Measurements from ENCODE around the gene TSEN15. TPM values are rescaled to one million over a fixed set of nuclear protein-coding genes. Genes with fewer than 3 reads are reported as not detected.

Gene TSEN15
- total and polyA plus RNA-seq, 2 experiments from 2014 or later: 55.8 TPM

DNA sequence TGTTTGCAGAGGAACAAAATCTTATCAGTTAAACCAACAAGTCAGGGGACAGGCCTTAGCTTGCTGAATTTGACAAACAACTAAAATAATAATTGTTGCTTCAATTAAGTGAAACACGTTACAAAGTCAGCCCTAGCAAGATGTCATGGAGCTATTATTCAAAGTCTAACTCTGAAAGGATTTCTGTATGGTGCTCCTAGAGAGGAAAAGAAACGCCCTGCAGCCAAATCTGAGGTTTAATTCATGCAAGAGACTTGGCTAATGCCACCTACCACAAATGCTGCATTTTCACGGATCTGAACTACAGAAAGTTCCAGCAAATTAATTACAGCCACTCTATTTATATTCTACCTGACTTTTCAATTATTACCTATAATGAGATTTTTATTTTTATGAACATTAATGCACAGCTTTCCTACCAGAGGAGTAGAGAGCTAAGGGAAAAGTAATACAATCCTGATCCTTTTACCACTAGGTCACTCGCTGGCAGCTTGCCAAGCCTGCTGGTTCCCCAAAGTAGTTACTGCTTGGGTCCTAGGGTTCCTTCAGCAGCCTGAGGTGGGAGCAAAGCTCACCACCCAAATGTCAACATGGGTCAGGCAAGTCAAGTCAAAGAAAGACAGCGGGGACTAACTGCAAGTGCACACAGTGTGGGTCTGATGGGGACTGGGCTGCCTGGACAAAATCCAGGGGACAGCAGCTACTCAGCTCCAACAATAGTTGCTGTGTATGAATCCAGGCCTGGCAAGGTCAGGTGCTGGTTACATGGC, 22.5 kb upstream of the TSEN15 start:
- H3K36me3 Mint-ChIP-seq (ENCODE audit: low read depth): no peaks in the 10 kb centered on the region
- Histone ChIP-seq H3K79me2 (replicated peaks; ENCODE audit: insufficient read depth) (no peaks in the 10 kb centered on the region), H3K27ac (ENCODE audit: low read depth) (no peak overlapping the region), H3K4me3 (no peak overlapping the region), H4K20me1 (replicated peaks; ENCODE audit: insufficient read depth) (no peaks in the 10 kb centered on the region), H2AFZ (no peak overlapping the region), H3K27me3 (ENCODE audit: insufficient read depth) (peaks cover 28% of the 10 kb centered on the region), H3K4me2 (no peak overlapping the region), H3F3A (replicated peaks; ENCODE audit: low read depth) (no peaks in the 10 kb centered on the region), H3K4me1 (ENCODE audit: insufficient read depth) (peaks cover 23% of the 10 kb centered on the region), H3K36me3 (ENCODE audit: insufficient read depth) (no peaks in the 10 kb centered on the region), H3K9me2 (ENCODE audit: insufficient read depth) (no peaks in the 10 kb centered on the region)
- no peak for DNase-seq (ENCODE audit: low spot score)
- no peak for ATAC-seq
- H3K27ac Mint-ChIP-seq: no peak overlapping the region
- H3K27me3 Mint-ChIP-seq (ENCODE audit: insufficient read depth, low read depth, poor library complexity): no peaks in the 10 kb centered on the region
- H3K9me3 Mint-ChIP-seq: no peaks in the 10 kb centered on the region
- no peak overlapping the region for H3K4me3 Mint-ChIP-seq
- H3K4me1 Mint-ChIP-seq: peaks cover 20% of the 10 kb centered on the region
- TF ChIP-seq ZNF331 (CRISPR knock-in tag; IDR thresholded peaks at IDR 0.05; ENCODE audit: low read depth) (no peak), NANOG (IDR thresholded peaks at IDR 0.05; ENCODE audit: borderline replicate concordance) (no peak), EZH2phosphoT487 (IDR thresholded peaks at IDR 0.05; ENCODE audit: unreplicated experiment) (no peak), EZH2 (IDR thresholded peaks at IDR 0.05; ENCODE audit: low read depth, unreplicated experiment) (no peak), CREB1 (CRISPR knock-in tag; IDR thresholded peaks at IDR 0.05; ENCODE audit: low read depth) (no peak), ZNF114 (CRISPR knock-in tag; IDR thresholded peaks at IDR 0.05) (no peak), STAT1 (IDR thresholded peaks at IDR 0.05; ENCODE audit: unreplicated experiment) (no peak), JUNB (IDR thresholded peaks at IDR 0.05; ENCODE audit: unreplicated experiment) (no peak)
- TF ChIP-seq, protein P1, sequence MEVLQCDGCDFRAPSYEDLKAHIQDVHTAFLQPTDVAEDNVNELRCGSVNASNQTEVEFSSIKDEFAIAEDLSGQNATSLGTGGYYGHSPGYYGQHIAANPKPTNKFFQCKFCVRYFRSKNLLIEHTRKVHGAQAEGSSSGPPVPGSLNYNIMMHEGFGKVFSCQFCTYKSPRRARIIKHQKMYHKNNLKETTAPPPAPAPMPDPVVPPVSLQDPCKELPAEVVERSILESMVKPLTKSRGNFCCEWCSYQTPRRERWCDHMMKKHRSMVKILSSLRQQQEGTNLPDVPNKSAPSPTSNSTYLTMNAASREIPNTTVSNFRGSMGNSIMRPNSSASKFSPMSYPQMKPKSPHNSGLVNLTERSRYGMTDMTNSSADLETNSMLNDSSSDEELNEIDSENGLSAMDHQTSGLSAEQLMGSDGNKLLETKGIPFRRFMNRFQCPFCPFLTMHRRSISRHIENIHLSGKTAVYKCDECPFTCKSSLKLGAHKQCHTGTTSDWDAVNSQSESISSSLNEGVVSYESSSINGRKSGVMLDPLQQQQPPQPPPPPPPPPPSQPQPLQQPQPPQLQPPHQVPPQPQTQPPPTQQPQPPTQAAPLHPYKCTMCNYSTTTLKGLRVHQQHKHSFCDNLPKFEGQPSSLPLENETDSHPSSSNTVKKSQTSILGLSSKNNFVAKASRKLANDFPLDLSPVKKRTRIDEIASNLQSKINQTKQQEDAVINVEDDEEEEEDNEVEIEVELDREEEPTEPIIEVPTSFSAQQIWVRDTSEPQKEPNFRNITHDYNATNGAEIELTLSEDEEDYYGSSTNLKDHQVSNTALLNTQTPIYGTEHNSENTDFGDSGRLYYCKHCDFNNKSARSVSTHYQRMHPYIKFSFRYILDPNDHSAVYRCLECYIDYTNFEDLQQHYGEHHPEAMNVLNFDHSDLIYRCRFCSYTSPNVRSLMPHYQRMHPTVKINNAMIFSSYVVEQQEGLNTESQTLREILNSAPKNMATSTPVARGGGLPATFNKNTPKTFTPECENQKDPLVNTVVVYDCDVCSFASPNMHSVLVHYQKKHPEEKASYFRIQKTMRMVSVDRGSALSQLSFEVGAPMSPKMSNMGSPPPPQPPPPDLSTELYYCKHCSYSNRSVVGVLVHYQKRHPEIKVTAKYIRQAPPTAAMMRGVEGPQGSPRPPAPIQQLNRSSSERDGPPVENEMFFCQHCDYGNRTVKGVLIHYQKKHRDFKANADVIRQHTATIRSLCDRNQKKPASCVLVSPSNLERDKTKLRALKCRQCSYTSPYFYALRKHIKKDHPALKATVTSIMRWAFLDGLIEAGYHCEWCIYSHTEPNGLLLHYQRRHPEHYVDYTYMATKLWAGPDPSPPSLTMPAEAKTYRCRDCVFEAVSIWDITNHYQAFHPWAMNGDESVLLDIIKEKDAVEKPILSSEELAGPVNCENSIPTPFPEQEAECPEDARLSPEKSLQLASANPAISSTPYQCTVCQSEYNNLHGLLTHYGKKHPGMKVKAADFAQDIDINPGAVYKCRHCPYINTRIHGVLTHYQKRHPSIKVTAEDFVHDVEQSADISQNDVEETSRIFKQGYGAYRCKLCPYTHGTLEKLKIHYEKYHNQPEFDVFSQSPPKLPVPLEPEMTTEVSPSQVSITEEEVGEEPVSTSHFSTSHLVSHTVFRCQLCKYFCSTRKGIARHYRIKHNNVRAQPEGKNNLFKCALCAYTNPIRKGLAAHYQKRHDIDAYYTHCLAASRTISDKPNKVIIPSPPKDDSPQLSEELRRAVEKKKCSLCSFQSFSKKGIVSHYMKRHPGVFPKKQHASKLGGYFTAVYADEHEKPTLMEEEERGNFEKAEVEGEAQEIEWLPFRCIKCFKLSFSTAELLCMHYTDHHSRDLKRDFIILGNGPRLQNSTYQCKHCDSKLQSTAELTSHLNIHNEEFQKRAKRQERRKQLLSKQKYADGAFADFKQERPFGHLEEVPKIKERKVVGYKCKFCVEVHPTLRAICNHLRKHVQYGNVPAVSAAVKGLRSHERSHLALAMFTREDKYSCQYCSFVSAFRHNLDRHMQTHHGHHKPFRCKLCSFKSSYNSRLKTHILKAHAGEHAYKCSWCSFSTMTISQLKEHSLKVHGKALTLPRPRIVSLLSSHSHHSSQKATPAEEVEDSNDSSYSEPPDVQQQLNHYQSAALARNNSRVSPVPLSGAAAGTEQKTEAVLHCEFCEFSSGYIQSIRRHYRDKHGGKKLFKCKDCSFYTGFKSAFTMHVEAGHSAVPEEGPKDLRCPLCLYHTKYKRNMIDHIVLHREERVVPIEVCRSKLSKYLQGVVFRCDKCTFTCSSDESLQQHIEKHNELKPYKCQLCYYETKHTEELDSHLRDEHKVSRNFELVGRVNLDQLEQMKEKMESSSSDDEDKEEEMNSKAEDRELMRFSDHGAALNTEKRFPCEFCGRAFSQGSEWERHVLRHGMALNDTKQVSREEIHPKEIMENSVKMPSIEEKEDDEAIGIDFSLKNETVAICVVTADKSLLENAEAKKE (CRISPR knock-in tag; IDR thresholded peaks at IDR 0.05): no peak
- TF ChIP-seq, protein P2, sequence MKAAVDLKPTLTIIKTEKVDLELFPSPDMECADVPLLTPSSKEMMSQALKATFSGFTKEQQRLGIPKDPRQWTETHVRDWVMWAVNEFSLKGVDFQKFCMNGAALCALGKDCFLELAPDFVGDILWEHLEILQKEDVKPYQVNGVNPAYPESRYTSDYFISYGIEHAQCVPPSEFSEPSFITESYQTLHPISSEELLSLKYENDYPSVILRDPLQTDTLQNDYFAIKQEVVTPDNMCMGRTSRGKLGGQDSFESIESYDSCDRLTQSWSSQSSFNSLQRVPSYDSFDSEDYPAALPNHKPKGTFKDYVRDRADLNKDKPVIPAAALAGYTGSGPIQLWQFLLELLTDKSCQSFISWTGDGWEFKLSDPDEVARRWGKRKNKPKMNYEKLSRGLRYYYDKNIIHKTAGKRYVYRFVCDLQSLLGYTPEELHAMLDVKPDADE (IDR thresholded peaks at IDR 0.05): no peak
- TF ChIP-seq, protein P3, sequence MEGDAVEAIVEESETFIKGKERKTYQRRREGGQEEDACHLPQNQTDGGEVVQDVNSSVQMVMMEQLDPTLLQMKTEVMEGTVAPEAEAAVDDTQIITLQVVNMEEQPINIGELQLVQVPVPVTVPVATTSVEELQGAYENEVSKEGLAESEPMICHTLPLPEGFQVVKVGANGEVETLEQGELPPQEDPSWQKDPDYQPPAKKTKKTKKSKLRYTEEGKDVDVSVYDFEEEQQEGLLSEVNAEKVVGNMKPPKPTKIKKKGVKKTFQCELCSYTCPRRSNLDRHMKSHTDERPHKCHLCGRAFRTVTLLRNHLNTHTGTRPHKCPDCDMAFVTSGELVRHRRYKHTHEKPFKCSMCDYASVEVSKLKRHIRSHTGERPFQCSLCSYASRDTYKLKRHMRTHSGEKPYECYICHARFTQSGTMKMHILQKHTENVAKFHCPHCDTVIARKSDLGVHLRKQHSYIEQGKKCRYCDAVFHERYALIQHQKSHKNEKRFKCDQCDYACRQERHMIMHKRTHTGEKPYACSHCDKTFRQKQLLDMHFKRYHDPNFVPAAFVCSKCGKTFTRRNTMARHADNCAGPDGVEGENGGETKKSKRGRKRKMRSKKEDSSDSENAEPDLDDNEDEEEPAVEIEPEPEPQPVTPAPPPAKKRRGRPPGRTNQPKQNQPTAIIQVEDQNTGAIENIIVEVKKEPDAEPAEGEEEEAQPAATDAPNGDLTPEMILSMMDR (conservative IDR thresholded peaks at IDR 0.05; ENCODE audit: low read depth in 2 of 2): no peak

Measured in GM23338 (cell line).